HG02571 (cell line): Measurements from ENCODE around the gene PRR5L.
"Not testable (repeated sequence)": the region's sequence is repeated elsewhere in the genome, so short reads cannot be mapped to it uniquely, and the experiment has no call there.

Experiments used
- ATAC-seq: cut with Tn5 transposase; IDR thresholded peaks from one replicate; pipeline ENCODE4 v1.9.1; 2021; ENCODE audit warnings: mild to moderate bottlenecking, moderate library complexity; ENCODE audit not compliant: unreplicated experiment

PRR5L gene

DNA sequence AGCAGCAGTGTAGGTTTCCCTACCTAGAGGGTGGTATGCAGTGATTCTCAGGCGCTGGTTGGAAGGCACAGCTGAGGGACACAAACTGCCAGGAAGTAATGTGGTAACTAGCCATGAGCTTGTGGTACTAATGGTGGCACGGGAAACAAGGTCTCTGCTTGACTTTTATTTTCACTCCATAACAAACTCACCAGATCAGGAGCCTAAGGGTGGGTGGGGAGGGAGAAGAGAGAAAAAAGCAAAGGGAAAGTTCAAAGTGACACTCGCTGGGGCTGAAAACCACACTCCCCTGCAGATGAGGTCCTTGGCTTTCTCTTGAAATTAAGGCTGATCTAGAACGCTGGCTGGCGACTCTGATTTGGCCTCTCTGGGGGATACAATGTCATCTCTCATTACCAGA is 192.0 kb downstream of the PRR5L start:
- no peak for ATAC-seq

DNA sequence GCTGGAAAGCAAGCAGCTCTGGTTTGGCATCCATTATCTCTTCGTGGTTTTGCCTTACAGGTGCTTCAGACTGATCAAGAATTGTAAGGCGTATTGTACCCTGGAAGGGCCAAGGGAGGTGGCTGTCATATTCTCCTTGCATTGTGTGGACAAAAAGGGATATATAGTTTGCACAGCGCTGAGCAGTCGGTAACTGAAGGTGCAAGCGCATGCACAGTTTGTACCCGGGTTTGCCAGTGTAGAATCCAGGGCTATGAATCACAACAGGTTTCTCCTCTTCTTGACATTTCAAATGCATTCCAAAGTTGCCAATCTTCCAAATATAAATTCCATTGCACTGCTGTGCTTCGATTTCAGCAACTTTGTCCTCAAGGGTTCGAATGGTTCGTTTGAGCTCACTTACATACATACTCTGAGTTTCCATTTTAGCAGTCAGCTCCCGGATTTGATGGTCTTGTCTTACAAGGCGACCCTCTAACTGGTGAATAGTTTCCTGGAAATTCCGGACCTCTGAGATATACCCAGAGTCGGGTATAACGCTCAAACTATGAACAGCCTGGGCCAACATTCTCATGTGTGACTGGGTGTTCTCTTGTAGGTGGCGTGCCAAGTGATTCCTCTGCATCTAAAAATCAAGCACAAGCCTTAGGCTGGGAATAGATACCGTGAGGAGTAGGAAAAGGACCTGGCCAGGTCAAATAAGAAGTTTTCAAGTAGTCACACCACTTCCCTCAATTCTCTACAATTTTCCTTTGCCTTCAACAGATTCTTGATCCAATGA is 194.1 kb downstream of the PRR5L start:
- no peak for ATAC-seq

DNA sequence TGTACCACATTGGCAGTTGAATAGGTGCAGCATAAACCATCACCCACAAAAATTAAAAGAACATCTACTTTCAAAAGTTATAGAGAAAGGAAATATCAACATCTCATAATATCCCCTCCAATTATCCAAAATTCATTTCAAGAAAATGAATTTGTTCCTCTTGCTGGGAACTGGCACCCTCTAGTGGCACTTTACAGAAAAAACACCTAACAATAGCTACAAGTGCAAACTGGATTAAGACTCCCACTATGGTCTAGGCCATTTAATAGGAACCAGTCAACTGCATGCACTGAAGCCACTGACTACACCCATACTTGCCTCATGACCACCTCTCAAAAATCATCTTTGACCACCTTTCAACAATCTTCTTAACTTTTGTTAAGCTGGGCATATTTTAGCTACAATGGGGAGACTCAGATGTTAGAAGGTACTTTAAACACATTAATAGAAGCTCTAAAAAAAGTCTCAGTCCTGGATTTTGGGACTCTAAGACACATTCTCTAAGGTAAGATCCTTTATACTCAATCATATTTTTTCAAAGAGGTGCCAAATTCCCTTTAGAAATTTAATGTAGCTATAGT is 196.7 kb downstream of the PRR5L start:
- ATAC-seq: no peak

DNA sequence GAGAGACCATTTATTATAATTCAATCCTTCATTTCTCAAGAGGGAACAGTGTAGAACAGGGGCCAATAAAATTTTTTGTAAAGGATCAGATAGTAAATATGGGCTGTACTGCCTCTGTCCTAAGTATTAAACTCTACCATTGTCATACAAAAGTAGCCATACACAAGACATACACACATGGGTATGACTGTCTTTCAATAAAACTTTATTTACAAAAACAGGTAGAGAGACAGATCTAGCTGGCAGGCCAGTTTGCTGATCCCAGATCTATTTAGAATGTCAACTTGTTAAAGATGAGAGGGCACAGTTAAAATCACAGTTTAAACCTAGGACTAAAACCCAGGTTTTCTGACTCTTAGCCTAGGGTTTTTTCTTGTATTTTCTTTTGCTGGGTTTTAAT is 197.2 kb downstream of the PRR5L start:
- no peak for ATAC-seq

- ATAC-seq: no peak
These were observed 202.6 kb downstream of the PRR5L start for GRCh38 chr11:36498721-36499120.

GRCh38 chr11:36499315-36499714 is 203.2 kb downstream of the PRR5L start:
- no peak for ATAC-seq

DNA sequence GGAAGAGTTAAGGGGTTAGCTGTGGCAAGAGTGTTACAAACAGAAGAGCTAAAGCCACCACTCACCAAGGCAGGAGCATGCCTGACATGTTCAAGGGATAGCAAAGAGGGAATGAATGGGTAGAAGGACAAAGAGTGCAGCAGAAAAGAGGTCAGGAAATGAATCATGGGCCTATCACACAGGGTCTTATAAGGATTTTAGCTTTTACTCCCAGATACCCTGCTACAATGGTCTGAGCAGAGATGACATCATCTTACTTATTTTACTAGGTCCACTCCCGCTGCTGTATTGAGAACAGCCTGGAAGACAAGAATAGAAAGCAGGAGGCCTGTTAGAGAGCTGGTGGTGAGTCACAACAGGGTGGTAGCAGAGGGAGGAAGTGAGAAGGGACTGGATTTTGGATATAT is 204.2 kb downstream of the PRR5L start:
- peak; percentile 98 for ATAC-seq

DNA sequence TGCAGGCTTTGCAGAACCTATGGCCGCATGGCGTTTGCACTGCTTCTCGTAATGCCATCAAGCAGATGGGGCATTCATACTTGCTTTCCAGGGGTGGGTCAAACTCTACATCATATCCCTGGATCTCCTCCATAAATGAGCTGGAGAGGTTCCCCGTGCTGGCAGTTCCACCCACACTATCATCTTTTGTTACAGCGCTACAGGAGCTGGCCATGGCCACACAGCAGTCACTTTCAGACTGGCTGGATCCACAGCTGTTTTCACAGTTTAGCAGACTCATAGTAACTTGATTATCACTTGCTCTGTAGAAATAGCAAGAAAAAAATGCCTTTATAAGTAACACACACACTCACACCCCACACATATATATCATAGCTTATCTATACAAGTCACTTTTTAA is 205.1 kb downstream of the PRR5L start:
- ATAC-seq: no peak

DNA sequence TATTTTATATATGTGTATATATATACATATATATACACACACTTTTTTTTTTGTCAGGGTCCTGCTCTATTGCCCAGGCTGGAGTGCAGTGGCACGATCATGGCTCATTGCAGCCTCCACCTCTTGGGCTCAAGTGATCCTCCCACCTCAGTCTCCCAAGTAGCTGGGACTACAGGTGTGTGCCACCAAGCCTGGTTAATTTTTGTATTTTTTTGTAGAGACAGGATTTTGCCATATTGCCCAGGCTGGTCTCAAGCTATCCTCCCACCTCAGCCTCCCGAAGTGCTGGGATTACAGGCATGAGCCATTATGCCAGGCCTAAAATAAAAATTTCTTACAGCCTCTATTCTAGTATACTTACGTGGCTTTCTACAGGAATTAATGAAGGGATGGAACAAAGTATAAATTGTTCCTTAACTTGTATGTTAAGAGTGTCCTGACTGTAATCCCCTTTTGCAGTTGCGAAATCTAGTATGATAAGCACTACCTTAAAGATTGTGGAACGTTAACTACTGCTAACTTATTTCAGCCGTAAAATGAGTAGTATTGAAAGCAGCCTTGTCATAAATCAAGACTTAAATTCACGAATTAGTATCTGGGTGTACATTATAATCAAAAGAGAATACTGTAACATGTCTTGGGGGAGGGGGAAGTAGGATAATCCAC is 211.9 kb downstream of the PRR5L start:
- ATAC-seq: no peak

DNA sequence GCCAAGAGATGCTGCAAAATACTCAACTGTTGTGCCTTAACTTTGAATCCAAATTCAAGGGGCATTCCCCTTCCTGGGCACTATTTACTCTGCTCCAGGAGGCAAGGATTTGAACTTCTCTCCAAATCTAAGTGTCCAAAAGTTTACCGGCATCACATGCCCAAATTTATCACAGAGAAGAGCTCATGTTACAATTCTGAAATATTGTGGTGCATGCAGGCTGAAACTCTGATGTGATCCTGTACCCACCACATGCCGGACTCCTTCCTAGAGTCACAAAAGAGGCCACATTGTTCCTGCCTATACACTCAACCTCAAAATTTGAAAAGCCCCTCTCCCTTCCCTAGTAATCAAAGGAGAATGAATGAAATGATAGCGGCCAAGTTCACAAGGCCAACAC is 212.7 kb downstream of the PRR5L start:
- ATAC-seq: no peak

GRCh38 chr11:36509201-36509639 is 213.1 kb downstream of the PRR5L start:
- peak; percentile 19 for ATAC-seq

DNA sequence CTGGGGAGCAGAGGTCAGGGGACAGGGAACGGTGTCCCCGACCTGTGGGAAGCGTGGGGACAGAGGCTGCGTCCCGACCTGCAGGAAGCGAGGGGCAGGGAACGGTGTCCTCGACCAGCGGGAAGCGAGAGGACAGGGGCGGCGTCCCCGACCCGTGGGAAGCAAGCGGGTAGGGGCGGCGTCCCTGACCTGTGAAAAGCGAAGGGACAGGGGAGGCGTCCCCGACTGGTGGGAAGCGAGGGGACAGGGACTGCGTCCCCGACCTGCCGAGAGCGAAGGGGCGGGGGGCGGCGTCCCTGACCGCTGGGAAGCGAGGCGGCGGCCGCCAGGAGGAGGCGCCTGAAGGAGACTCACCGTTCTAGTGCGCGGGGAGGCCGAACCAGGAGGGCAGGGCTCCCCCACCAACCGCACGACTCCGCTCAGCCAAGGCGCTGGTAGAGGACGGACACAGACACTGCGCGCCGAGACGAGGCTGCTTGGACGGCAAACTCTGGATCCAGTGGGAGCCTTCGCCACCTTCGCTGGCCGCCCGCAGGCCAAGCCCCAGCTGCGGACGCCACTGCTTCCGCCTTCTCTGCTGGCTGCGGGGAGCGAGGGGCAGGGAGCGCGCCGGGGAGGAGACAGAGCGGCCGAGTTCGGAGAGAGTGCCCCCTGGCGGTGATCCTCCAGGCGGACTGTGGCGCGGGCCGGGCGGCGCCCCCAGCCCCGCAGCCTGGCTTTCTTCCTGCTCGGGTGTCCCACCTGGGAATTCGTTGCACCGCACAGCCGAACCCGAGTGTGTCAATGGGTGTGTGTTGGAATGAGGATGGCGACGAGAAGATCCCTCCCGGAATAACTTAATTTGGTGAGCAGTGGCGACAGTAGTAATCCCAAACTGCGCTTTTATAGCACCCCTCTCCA is 213.9 kb downstream of the PRR5L start, which contains the start of gene TRAF6:
TRAF6 (minus strand) TSS at position 579 of the 900 bp plus-strand sequence. CDS start 8,757 bp downstream, outside the sequence.
- ATAC-seq: peak; percentile 94

GRCh38 chr11:36510594-36510942 is 214.5 kb downstream of the PRR5L start:
- ATAC-seq: no peak

GRCh38 chr11:36511062-36511461 is 215.0 kb downstream of the PRR5L start:
- not testable (repeated sequence) for ATAC-seq

GRCh38 chr11:36512016-36512415 is 215.9 kb downstream of the PRR5L start:
- ATAC-seq: no peak

- ATAC-seq: no peak
These were observed 217.9 kb downstream of the PRR5L start for GRCh38 chr11:36513965-36514364.
